ENCODE data around the gene HUWE1.
"Not testable (repeated sequence)": the region's sequence is repeated elsewhere in the genome, so short reads cannot be mapped to it uniquely, and the experiment has no call there.

Gene HUWE1, protein sequence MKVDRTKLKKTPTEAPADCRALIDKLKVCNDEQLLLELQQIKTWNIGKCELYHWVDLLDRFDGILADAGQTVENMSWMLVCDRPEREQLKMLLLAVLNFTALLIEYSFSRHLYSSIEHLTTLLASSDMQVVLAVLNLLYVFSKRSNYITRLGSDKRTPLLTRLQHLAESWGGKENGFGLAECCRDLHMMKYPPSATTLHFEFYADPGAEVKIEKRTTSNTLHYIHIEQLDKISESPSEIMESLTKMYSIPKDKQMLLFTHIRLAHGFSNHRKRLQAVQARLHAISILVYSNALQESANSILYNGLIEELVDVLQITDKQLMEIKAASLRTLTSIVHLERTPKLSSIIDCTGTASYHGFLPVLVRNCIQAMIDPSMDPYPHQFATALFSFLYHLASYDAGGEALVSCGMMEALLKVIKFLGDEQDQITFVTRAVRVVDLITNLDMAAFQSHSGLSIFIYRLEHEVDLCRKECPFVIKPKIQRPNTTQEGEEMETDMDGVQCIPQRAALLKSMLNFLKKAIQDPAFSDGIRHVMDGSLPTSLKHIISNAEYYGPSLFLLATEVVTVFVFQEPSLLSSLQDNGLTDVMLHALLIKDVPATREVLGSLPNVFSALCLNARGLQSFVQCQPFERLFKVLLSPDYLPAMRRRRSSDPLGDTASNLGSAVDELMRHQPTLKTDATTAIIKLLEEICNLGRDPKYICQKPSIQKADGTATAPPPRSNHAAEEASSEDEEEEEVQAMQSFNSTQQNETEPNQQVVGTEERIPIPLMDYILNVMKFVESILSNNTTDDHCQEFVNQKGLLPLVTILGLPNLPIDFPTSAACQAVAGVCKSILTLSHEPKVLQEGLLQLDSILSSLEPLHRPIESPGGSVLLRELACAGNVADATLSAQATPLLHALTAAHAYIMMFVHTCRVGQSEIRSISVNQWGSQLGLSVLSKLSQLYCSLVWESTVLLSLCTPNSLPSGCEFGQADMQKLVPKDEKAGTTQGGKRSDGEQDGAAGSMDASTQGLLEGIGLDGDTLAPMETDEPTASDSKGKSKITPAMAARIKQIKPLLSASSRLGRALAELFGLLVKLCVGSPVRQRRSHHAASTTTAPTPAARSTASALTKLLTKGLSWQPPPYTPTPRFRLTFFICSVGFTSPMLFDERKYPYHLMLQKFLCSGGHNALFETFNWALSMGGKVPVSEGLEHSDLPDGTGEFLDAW (N-terminal part only)

DNA sequence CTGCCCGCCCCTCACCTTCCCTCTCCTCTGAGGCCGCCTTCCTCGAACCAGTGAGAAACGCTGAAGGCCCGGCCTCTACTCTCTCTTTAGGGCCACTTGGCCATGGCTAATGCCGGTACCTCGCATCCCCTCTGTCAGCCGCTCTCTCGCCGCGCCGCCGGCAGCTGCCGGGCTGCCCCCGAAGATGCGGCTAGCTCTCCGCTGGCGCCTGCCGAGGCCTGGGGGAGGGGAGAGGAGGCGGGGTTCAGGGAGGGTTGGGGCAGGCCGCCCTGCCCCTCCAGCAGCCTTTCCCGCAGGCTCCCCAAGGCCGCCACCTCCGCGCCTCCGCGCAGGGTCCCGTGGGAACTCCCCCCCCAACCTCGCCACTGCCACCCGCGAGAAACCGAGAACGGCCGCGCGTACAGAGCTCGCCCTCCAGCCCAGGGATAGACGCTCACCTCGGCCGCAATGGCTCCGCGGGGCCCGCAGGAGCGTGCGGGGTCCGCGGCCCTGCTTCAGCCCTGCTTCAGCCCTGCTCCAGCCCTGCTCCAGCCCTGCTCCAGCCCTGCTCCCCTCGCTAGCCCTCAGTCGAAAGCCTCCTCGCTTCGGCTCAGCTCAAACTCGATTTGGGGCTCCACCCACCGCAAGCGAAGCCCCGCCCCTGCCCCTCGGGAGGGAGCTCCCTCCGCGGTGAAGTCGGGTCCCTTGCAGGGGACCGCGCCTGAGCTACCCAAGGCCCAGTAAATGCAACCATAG, at the start of gene HUWE1:
Gene HUWE1, minus strand, starts transcription at position 569 of the 735 bp plus-strand sequence. CDS start 32,612 bp downstream, outside the sequence.
- FAIRE-seq, result no peak

DNA sequence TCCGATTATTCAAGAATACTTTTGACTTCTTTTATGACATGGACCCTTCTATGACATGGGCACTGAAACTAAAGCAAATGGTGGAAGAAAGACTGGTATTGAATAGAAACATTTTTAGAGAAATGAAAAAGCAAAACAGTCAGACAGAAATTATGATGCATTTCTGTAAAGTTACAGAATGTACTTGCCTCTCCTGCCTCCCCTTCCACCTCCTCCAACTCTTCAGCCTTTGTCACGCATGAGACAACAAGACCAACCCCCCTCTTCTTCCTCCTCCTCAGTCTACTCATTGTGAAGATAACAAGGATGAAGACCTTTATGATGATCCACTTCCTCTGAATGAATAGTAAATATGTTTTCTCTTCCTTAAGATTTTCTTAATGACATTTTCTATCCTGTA, 46.3 kb upstream of the HUWE1 start:
- no peak for FAIRE-seq

DNA sequence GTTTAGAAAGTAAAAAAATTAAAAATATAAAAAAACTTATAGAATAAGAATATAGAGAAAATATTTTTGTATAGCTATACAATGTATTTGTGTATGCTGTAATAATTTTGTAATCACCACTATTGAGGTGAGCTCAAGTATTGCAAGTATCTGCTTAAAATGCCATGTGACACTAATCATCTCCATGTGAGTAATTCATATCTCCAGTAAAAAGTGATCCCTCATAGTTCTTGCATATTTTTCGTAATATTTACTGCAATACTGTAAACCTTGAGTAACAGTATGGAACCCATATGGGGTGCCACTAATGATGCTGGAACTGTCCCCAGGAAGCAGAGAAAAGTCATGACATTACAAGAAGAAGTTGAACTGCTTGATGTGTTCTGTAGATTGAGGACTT, 43.2 kb upstream of the HUWE1 start:
- FAIRE-seq, result no peak

DNA sequence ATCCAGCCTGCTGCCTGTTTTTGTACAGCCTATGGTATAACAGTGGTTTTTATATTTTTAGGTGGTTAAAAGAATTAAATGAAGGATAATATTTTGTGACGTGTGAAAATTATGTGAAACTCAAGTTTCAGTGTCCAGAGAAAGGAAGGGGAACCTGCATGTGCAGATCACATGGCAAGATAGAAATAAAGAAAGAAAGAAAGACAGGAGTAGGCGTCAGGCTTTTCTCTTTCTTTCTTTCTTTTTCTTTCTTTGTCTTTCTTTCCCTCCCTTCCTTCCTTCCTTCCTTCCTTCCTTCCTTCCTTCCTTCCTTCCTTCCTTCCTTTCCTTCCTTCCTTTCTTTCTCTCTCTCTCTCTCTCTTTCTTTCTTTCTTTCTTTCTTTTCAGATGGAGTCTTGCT, 42.0 kb upstream of the HUWE1 start:
- no peak for FAIRE-seq

- FAIRE-seq, result no peak
These were observed 38.4 kb upstream of the HUWE1 start for GRCh38 chrX:53724872-53725271.

DNA sequence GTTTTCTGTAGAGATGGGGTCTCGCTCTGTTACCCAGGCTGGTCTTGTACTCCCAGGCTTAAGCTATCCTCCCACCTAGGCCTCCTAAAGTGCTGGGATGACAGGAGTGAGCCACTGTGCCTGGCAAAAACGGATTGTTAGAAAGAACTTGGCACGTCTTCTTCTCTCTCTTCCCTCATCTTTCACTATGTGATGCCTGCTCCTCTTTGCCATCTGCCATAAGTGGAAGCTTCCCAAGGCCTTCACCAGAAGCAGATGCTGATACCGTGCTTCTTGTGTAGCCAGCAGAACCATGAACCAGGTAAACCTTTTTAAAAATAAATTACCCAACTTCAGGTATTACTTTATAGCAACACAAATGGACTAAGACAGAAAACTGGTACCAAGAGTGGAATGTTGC, 36.9 kb upstream of the HUWE1 start:
- FAIRE-seq, result no peak

GRCh38 chrX:53721610-53722009, 35.1 kb upstream of the HUWE1 start:
- FAIRE-seq, result not testable (repeated sequence)

- not testable (repeated sequence) for FAIRE-seq
These were observed 33.1 kb upstream of the HUWE1 start for GRCh38 chrX:53719666-53720065.

DNA sequence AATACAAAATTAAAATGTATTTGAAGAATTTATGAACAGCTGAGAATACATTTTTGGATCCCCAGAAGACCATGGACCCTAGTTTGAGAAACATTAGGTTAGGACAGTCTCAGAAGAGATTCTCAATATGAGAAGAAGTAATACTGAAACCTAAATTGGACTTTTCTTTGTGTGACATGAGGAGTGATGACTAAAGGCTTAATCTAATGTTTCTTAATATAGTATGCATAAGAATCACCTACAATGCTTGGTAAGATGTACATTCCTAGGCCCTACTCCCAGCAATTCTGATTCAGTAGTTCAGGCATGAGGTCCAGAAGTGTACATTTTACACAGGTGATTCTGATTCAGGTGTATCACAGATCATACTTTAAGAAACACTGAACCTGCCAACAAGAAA, 31.6 kb upstream of the HUWE1 start:
- no peak for FAIRE-seq

DNA sequence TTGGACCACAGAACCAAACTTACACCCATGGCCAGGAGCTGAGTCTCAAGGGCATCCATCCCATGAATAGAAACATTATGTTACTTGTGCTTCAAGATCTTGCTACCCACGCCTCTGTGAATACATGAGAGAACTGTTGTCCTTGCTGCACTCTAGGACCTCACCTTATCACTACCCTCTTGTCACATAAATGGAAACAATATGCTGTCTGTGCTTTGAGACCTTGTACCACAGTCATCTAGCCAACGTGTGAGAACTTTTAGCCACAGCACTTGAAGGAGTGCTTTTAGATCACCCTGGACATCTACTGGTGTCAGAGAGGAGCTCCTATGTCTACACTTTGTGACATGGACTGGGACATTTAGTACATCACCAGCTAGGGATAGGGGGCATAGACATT, 30.7 kb upstream of the HUWE1 start:
- no peak for FAIRE-seq

DNA sequence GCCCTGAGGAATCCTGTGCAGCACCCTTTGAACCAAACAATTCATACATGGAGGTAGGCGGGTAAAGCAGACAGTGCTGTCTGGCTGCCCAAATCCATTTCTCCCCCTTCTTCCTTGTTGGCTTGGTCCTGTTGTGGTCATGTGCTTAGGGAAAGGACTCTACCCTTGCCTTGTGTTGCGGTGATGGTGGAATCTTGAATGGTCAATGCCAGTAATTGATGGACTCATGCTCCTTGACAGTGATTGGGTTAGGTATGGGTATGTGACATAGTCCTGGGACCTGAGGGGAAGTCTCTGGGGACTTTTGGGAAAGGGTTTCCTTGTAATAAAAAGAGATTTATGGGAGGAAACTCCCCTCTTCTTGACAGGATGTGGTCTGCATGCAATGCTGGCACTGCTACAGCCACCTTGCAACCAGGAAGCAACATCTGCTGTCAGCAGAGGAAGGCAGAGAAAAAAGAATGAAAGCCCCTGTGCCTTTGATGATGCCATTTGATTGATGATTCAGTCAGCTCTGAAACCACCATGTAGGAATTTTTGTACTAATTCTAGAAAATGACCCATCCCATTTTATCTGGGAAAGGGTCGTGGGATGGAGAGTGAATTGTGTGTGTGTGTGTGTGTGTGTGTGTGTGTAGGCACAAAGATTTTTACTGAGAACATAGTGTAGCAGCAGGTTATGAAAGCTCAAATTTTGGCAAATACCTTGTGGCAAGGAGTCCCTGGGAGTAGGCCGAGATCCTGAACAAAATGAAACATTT, 30.0 kb upstream of the HUWE1 start:
- no peak for FAIRE-seq

DNA sequence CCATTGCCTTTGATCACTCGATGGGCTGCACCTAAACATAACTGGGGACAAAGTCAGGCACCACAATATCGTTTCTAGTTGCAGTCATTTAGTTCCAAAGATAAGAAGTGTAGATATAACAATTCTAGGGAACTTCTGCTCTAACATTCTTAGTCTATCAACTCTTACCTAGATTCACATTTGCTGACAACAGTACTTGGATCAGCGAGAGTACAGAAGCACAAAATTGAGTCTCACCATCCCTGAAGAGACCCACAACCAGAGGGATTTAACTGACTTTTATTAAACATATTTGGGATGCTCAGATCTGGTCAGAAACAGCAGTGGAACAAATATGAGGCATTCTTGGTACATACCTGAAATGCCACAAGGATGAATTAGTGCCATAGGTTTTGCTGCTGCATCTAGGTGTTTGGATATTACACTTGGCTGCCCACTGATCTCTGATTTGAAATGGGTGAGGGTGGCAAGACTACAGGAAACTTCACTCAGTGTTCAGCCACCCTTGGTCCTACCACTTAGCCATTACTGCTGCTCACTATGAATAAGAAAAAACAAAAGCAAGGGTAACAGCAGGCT, 28.9 kb upstream of the HUWE1 start:
- FAIRE-seq, result no peak

DNA sequence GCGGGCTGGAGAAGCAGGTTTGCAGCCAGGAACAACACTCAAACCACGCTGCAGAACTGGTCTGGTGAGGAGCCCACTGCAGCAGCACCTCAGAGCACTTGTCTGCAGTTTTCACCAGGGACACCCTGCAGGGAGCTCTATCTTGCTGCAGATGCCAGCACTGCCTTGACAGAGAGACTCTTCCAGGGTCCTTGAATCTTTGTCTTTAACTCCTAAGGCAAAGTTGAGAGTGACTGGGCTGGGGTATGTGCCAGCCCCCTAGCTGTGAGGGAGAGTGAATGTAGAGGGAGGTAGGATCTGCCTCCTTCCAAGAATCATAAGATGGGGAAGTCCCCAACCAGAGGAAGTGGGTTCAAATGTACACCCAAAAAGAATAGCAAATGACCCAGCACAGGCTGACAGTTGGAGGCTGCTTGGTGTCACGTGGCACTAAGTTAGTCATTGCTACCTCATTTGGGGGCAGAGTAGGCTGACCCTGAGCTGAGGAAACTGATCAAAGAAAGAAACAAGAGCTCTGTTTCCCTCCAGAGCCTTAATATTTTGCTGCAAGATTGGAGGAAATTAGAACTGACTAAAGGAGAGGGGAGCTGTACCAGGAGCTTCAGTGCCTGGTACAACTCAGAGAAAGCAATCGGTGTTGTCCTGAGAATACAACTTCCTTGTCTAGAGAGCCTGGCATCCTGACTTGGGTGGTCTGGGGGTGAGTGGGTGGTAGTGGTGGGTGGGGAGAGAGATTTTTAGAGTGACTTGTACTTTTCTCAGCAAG, 28.2 kb upstream of the HUWE1 start:
- FAIRE-seq, result no peak

- FAIRE-seq, result no peak
These were observed 27.6 kb upstream of the HUWE1 start for GRCh38 chrX:53713987-53714579.

DNA sequence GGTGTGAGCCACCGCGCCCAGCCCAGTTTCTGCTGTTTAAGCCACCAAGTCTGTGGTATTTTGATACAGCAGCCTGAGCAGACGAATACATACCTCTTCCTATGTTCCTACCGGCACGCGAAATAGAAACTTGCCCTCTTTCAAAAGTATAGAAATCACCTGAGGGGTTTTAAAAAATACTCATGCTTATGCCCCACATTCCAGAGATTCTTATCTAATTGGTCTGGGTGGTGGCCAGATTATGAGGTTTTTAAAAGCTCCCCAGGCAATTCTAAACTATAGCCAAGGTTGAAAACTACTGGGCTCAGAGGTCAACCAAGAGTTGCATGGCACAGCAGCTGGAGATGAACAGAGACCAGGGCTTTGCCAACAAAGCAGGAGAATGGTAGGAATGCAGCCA, 24.9 kb upstream of the HUWE1 start:
- no peak for FAIRE-seq

- FAIRE-seq, result no peak
These were observed 18.3 kb upstream of the HUWE1 start for GRCh38 chrX:53704854-53705253.

DNA sequence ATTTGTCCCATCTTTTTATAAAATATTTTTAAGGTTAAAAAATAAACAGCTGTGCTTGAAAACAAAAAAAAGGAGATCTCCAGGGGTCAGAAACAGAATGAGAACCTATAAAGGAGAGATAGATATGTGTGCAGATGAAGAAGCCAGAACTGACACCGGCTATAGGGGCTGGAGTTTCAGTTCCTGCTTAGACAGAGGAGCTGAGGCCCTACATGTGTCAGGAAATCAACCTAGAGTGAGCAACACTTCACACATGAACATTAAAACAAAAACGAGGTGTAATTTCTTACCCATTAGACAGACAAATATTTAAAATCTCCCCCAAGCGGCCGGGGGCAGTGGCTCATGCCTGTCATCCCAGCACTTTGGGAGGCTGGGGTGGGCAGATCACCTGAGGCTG, 17.8 kb upstream of the HUWE1 start:
- no peak for FAIRE-seq

DNA sequence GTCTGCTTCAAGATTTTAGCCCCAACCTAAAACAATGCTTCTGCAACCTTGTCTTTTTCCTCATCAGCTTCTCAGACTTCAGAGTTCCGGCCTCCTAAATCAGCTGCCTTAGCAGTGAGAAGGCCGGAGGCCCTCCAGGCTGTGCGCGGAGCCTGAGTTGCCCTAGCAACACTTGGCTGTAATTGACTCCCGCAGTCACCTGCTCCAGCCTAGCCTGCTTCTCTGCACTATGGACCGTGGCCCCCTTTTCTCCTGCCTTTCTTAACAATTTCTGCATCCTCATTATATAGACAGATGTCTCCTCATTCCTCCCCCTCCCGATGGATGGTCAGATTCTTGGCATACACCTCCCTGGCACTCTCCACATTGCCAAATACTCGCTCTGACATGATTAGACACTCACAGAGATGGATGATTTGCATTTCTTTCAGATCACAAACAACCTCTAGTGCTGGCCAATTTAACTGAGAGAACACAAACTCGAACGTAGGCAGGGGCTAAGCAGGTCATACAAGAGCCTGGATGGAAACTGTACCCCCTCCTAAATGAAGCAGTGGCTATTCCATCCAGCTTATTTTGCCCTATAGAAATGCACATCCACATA, 9.5 kb upstream of the HUWE1 start:
- FAIRE-seq, result no peak

DNA sequence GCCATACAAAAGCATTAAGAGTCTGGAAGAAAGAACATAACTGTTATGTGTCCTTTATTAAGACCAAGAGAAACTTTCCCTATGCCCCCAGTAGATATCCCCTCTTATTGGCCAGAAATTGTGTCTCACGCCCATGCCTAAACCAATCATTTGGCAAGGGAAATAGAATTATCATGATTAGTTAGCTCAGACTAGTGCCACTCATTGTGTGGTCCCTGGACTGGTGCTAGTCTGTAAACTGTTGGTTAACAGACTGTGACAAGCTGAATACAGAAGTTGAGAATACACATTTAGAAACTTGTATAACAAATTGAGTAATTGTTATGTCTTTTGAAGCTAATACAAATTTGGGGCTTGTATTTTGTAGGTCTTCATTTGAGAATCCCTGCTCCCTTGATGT, 8.1 kb upstream of the HUWE1 start:
- no peak for FAIRE-seq

GRCh38 chrX:53688300-53688699, 1.8 kb upstream of the HUWE1 start:
- no peak for FAIRE-seq

Data from A204.1 (cell line).